Natural killer cell (primary cell): ENCODE measurements around the gene CHD6. TPM values are rescaled to one million over a fixed set of nuclear protein-coding genes. Genes with fewer than 3 reads are reported as not detected.

Experiments
- ATAC-seq, 3 donors: fragments of 150-1000 bp in 2 of 3; fragments of 200-7000 bp in 1 of 3; cut with Tn5 transposase; 1 replicate in 1 of 3; 2 replicates in 2 of 3; pipeline ENCODE4 v1.10.0; 2021; ENCODE audit warnings: mild to moderate bottlenecking in 2 of 3, moderate library complexity in 2 of 3
- DNase-seq, 2 donors: peaks; one replicate each; pipeline versions ENCODE4 v3.0.0 to v3.0.0-alpha.2; 2013 to 2021; ENCODE audit warnings: mixed read lengths in 1 of 2
- H3K27ac ChIP-seq: one replicate; pipeline ENCODE4 v1.5.1; 2013; ENCODE audit warnings: mild to moderate bottlenecking, low read length
- H3K27me3 ChIP-seq: one replicate; pipeline ENCODE4 v1.6.1; 2013; ENCODE audit warnings: low read length; ENCODE audit not compliant: control insufficient read depth, insufficient read depth
- H3K36me3 ChIP-seq: one replicate; pipeline ENCODE4 v1.6.1; 2013; ENCODE audit warnings: low read length; ENCODE audit not compliant: control insufficient read depth, insufficient read depth
- H3K4me1 ChIP-seq: one replicate; pipeline ENCODE4 v1.6.1; 2013; ENCODE audit warnings: low read length; ENCODE audit not compliant: control insufficient read depth, insufficient read depth
- H3K4me3 ChIP-seq: one replicate; pipeline ENCODE4 v1.5.1; 2013; ENCODE audit warnings: low read length
- H3K9me3 ChIP-seq: one replicate; pipeline ENCODE4 v1.6.1; 2013; ENCODE audit warnings: low read length; ENCODE audit not compliant: control insufficient read depth, insufficient read depth
- H3K27ac Mint-ChIP-seq, 2 donors: one replicate each; pipeline ENCODE4 v1.8.0; 2022; ENCODE audit warnings: mild to moderate bottlenecking in 2 of 2, mixed read lengths in 2 of 2, moderate library complexity in 1 of 2
- H3K27me3 Mint-ChIP-seq, 2 donors: one replicate each; pipeline ENCODE4 v1.8.0; 2022; ENCODE audit warnings: low read depth in 2 of 2, mixed read lengths in 2 of 2
- H3K36me3 Mint-ChIP-seq: one replicate; pipeline ENCODE4 v1.8.0; 2022; ENCODE audit warnings: mixed read lengths
- H3K4me1 Mint-ChIP-seq, 2 donors: one replicate each; pipeline ENCODE4 v1.8.0; 2022; ENCODE audit warnings: mixed read lengths in 2 of 2
- H3K4me3 Mint-ChIP-seq: one replicate; pipeline ENCODE4 v1.8.0; 2022; ENCODE audit warnings: mild to moderate bottlenecking, moderate library complexity, mixed read lengths
- H3K9me3 Mint-ChIP-seq, 2 donors: one replicate each; pipeline ENCODE4 v1.8.0; 2022; ENCODE audit warnings: mixed read lengths in 2 of 2
- CTCF ChIP-seq: fragments of 200-600 bp; IDR thresholded peaks from one replicate; pipeline ENCODE4 v1.8.0; 2022; ENCODE audit warnings: antibody characterized with exemption
- WGBS: methylation state at CpG from one replicate; pipeline ENCODE4 v1.1.7; 2013; ENCODE audit warnings: missing lambda C conversion rate; ENCODE audit not compliant: insufficient coverage; 5-methylcytosine and 5-hydroxymethylcytosine counted together
- intact Hi-C: fragments of 100-400 bp; cut with micrococcal nuclease; formaldehyde crosslinking; loops from one replicate; pipeline ENCODE4 v1.14.2; 2022
- total RNA-seq, 4 donors: library from RNA; stranded (reverse); fragments of 120-200 nt in 1 of 4; gene quantifications; one replicate each; pipeline versions ENCODE4 v1.2.3 to v1.2.4, GENCODE V29; 2013 to 2022

CHD6 gene
- total RNA-seq, 3 donors from 2014 or later (not counting 1 experiment from before 2014, with no cell fraction given) = 82.8 to 96.6 (median 90.4) TPM

DNA sequence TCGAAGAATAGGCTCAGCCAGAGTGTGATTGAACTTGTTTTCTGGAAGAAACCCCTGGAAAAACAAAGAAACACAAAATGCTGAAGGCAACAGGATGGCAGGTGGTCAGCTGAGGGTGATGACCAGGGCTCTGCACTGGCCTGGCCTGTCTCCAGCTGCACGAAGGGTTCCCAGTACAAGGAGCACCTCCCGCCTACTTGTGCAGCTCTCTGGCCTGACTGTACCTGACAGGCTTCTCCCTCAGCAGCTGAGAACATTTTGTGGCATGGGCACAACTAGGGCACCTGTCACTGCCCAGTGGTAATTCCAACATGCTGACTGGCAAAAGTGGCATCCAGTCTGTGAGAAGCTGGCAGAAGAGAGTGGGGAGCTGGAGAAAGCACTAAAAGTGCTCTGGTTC, 212.7 kb downstream of the CHD6 start:
- Mint-ChIP-seq H3K4me1 (peaks cover 31% of the 10 kb centered on the region in 2 donors), H3K27ac (no peak overlapping the region), H3K36me3 (peaks cover 10% of the 10 kb centered on the region), H3K27me3 (no peaks in the 10 kb centered on the region), H3K4me3 (no peak overlapping the region), H3K9me3 (no peaks in the 10 kb centered on the region)
- DNase-seq (no peak), ATAC-seq (no peak)
- intact Hi-C loops = no loop called here
- Histone ChIP-seq H3K27ac (no peak overlapping the region), H3K9me3 (no peaks in the 10 kb centered on the region), H3K4me1 (peaks cover 38% of the 10 kb centered on the region), H3K4me3 (no peak overlapping the region), H3K27me3 (no peaks in the 10 kb centered on the region), H3K36me3 (peaks cover 33% of the 10 kb centered on the region)
- 100% methylated on average over 3 of the region's 3 CpGs for WGBS
- TF ChIP-seq CTCF = no peak

DNA sequence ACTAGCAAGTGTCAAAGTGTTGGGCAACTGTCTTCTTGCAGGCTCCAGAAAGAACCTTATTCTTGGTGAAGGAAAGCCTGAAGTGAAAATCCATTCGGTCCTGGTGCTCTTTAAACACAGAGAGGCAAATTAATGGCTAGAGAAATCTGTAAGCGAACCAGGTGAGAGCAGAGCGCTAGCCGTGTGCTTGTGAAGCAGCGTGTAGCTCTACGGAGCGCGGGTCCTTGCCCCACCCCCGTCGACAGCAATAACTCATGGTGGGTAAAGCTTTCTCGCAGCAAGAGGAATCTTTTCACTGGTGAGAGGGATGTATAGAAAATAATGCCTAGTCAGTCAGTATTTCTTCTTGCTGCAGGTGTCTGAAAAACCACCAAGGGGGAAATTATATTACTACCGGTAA, 214.6 kb downstream of the CHD6 start:
- Histone ChIP-seq H3K9me3 (no peaks in the 10 kb centered on the region), H3K36me3 (peaks cover 29% of the 10 kb centered on the region), H3K27me3 (no peaks in the 10 kb centered on the region), H3K27ac (no peak overlapping the region), H3K4me1 (peaks cover 31% of the 10 kb centered on the region), H3K4me3 (no peak overlapping the region)
- H3K9me3 Mint-ChIP-seq = no peaks in the 10 kb centered on the region
- intact Hi-C loops = no loop called here
- peaks cover 18 to 21% of the 10 kb centered on the region in 2 donors for H3K4me1 Mint-ChIP-seq
- H3K27ac Mint-ChIP-seq = no peak overlapping the region
- DNase-seq = no peak
- no peak overlapping the region for H3K4me3 Mint-ChIP-seq
- WGBS = 94% methylated on average over 11 of the region's 12 CpGs
- H3K27me3 Mint-ChIP-seq = no peaks in the 10 kb centered on the region
- no peak for TF ChIP-seq CTCF
- ATAC-seq = no peak
- H3K36me3 Mint-ChIP-seq = peaks cover 7% of the 10 kb centered on the region

DNA sequence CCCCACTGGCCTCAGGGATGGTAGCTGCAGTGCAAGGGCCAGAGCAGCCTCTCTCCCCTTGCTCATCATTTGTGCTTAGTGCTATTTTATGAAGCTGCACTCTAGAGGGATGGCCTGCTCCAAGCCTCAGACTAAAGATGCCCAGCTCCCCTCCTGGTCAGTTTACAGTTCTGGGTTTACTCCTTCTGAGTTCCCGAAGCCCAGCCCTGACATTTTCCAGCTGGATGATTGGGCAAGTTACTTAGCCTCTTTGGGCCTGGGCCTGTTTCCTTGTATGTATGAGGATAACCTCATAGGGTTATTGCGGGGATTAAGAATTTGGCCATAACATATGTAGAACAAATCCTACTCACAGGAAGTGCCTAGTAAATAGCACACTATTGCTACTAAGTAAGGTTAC, 219.8 kb downstream of the CHD6 start:
- intact Hi-C loops = no loop called here
- ATAC-seq (no peak), DNase-seq (no peak)
- Mint-ChIP-seq H3K4me3 (no peak overlapping the region), H3K9me3 (no peaks in the 10 kb centered on the region), H3K36me3 (peaks cover 5% of the 10 kb centered on the region), H3K27me3 (no peaks in the 10 kb centered on the region), H3K27ac (no peak overlapping the region), H3K4me1 (no peaks in the 10 kb centered on the region)
- no peak for TF ChIP-seq CTCF
- H3K4me3 ChIP-seq = no peak overlapping the region
- H3K27ac ChIP-seq = no peak overlapping the region
- H3K36me3 ChIP-seq = peaks cover 2% of the 10 kb centered on the region
- no peaks in the 10 kb centered on the region for H3K9me3 ChIP-seq
- H3K4me1 ChIP-seq = no peaks in the 10 kb centered on the region
- WGBS = 93% methylated on average over 1 of the region's 2 CpGs
- H3K27me3 ChIP-seq = no peaks in the 10 kb centered on the region
